ENCODE measurements around the gene CRYAB. TPM values are rescaled to one million over a fixed set of nuclear protein-coding genes. Genes with fewer than 3 reads are reported as not detected.
"Not testable (repeated sequence)": the region's sequence is repeated elsewhere in the genome, so short reads cannot be mapped to it uniquely, and the experiment has no call there.

Gene CRYAB
- total and polyA plus RNA-seq, 2 of the 4 experiments (the other 2 are of a cell fraction), result 6.5 to 19.5 TPM

GRCh38 chr11:111933872-111934271 lies 22.3 kb upstream of the CRYAB start:
- peaks cover 18% of the 10 kb centered on the region for H3K9me1 ChIP-seq (ENCODE audit: insufficient read depth, low read length)
- H3K23ac ChIP-seq (ENCODE audit: low read depth, low read length), result no peak overlapping the region
- no peak overlapping the region for H3K18ac ChIP-seq (ENCODE audit: low read depth, low read length)
- H2BK15ac ChIP-seq (ENCODE audit: low read depth, low read length), result no peak overlapping the region
- no peak for TF ChIP-seq BHLHE40 (IDR thresholded peaks at IDR 0.05; ENCODE audit: low read depth, low read length)
- peak; percentile 84 for TF ChIP-seq CEBPB (IDR thresholded peaks at IDR 0.05; ENCODE audit: low read depth, low read length)
- H4K8ac ChIP-seq (ENCODE audit: low read depth in 2 of 2, low read length in 2 of 2), result no peak overlapping the region
- in situ Hi-C loops (cut with MboI; ENCODE audit: low sequenced_read_pairs), result no loop called here
- no peak overlapping the region for H4K91ac ChIP-seq (ENCODE audit: insufficient read depth, low read depth, low read length)
- no peak overlapping the region for H3K56ac ChIP-seq (ENCODE audit: extremely low read depth, insufficient read depth, low read length)
- no peaks in the 10 kb centered on the region for H4K20me1 ChIP-seq (ENCODE audit: insufficient read depth, low read length)
- dilution Hi-C loops (cut with HindIII; ENCODE audit: low sequenced_read_pairs, unreplicated experiment), result no loop called here
- H3K9ac ChIP-seq (ENCODE audit: low read depth, low read length), result no peak overlapping the region
- no peaks in the 10 kb centered on the region for H3K36me3 ChIP-seq (ENCODE audit: control insufficient read depth, insufficient read depth, low read length)
- DNase-seq (peak; percentile 42), ATAC-seq (ENCODE audit: low read depth) (no peak)
- H4K5ac ChIP-seq (ENCODE audit: low read depth, low read length), result no peak overlapping the region
- BruUV-seq (replicated peaks), result no TSS peak
- no peak overlapping the region for H3K4me2 ChIP-seq (ENCODE audit: low read depth, low read length)
- H3K79me1 ChIP-seq (ENCODE audit: low read depth in 1 of 2, low read length in 2 of 2), result peaks cover 9 to 21% of the 10 kb centered on the region in 2 experiments; a peak in 3 of 4 replicates
- ChIA-PET CTCF (interaction anchor here (1.1 to 1.9 kb wide), 3 partner anchors 45 to 63 kb away, joined by 3 to 11 read pairs (median 7); no protein-coding TSS in a partner anchor), POLR2A (ENCODE audit: unreplicated experiment) (no interaction called here)
- no peak overlapping the region for H2AK5ac ChIP-seq (ENCODE audit: low read depth, low read length)
- no peak overlapping the region for H2BK5ac ChIP-seq (ENCODE audit: low read depth, low read length, poor library complexity, severe bottlenecking)
- whole genome bisulfite sequencing, 2 experiments (ENCODE audit: extremely low coverage in 2 of 2, insufficient read length in 1 of 2), result no CpG with 5 or more reads among the region's 1 CpG
- H2BK20ac ChIP-seq (ENCODE audit: low read depth, low read length), result no peak overlapping the region
- no peaks in the 10 kb centered on the region for H3K27me3 ChIP-seq (ENCODE audit: control insufficient read depth, insufficient read depth, low read length)
- intact Hi-C loops (cut with micrococcal nuclease), result loop anchor here (5.0 kb wide), 2 partner anchors 148 to 343 kb away; no protein-coding TSS in a partner anchor
- no peak overlapping the region for H3K4me3 ChIP-seq (ENCODE audit: insufficient read depth, low read depth, low read length)
- no peak overlapping the region for H3K4ac ChIP-seq (ENCODE audit: low read depth, low read length)
- H3K14ac ChIP-seq (replicated peaks; ENCODE audit: low read depth, low read length), result no peak overlapping the region
- H2BK120ac ChIP-seq (ENCODE audit: low read depth, low read length), result no peak overlapping the region
- no peaks in the 10 kb centered on the region for H3K9me3 ChIP-seq (ENCODE audit: control insufficient read depth, insufficient read depth, low read length)
- no peak overlapping the region for H2AK9ac ChIP-seq (replicated peaks; ENCODE audit: low read depth, low read length, poor library complexity)
- H2AFZ ChIP-seq (replicated peaks; ENCODE audit: low read length, poor library complexity), result no peak overlapping the region
- peaks cover 25% of the 10 kb centered on the region for H3K4me1 ChIP-seq (ENCODE audit: control insufficient read depth, insufficient read depth, low read length)
- no peak overlapping the region for H3K27ac ChIP-seq (ENCODE audit: insufficient read depth, low read length)

- BruUV-seq (replicated peaks); H4K5ac ChIP-seq (ENCODE audit: low read depth, low read length); H3K23ac ChIP-seq (ENCODE audit: low read depth, low read length); dilution Hi-C loops (cut with HindIII; ENCODE audit: low sequenced_read_pairs, unreplicated experiment); POLR2A ChIA-PET (ENCODE audit: unreplicated experiment); H3K4ac ChIP-seq (ENCODE audit: low read depth, low read length); H2BK20ac ChIP-seq (ENCODE audit: low read depth, low read length); H4K91ac ChIP-seq (ENCODE audit: insufficient read depth, low read depth, low read length); H3K4me2 ChIP-seq (ENCODE audit: low read depth, low read length); H3K56ac ChIP-seq (ENCODE audit: extremely low read depth, insufficient read depth, low read length); H2BK120ac ChIP-seq (ENCODE audit: low read depth, low read length); H3K36me3 ChIP-seq (ENCODE audit: control insufficient read depth, insufficient read depth, low read length); H2AK5ac ChIP-seq (ENCODE audit: low read depth, low read length); H4K8ac ChIP-seq (ENCODE audit: low read depth in 2 of 2, low read length in 2 of 2); H2BK5ac ChIP-seq (ENCODE audit: low read depth, low read length, poor library complexity, severe bottlenecking); H3K27me3 ChIP-seq (ENCODE audit: control insufficient read depth, insufficient read depth, low read length); H3K9me3 ChIP-seq (ENCODE audit: control insufficient read depth, insufficient read depth, low read length); H3K14ac ChIP-seq (replicated peaks; ENCODE audit: low read depth, low read length); H2AFZ ChIP-seq (replicated peaks; ENCODE audit: low read length, poor library complexity); H3K4me3 ChIP-seq (ENCODE audit: insufficient read depth, low read depth, low read length); H3K18ac ChIP-seq (ENCODE audit: low read depth, low read length); H3K27ac ChIP-seq (ENCODE audit: insufficient read depth, low read length); H2AK9ac ChIP-seq (replicated peaks; ENCODE audit: low read depth, low read length, poor library complexity); H4K20me1 ChIP-seq (ENCODE audit: insufficient read depth, low read length); H2BK15ac ChIP-seq (ENCODE audit: low read depth, low read length); ATAC-seq (ENCODE audit: low read depth); H3K9ac ChIP-seq (ENCODE audit: low read depth, low read length); DNase-seq; in situ Hi-C loops (cut with MboI; ENCODE audit: low sequenced_read_pairs): not testable (repeated sequence)
- 96% methylated on average over 3 of the region's 14 CpGs; no CpG with 5 or more reads in 1 of the 2 experiments for WGBS, 2 experiments (ENCODE audit: extremely low coverage in 2 of 2, insufficient read length in 1 of 2)
- intact Hi-C loops (cut with micrococcal nuclease), result loop anchor here (5.0 kb wide), 2 partner anchors 149 to 344 kb away; no protein-coding TSS in a partner anchor
- CTCF ChIA-PET, result interaction anchor here (0.6 to 3.3 kb wide), 2 partner anchors 49 to 166 kb away, joined by 4 to 13 read pairs; no protein-coding TSS in a partner anchor
- Histone ChIP-seq H3K79me1 (ENCODE audit: low read depth in 1 of 2, low read length in 2 of 2) (peaks cover 9 to 16% of the 10 kb centered on the region in 2 experiments; a peak in 3 of 4 replicates), H3K4me1 (ENCODE audit: control insufficient read depth, insufficient read depth, low read length) (peaks cover 21% of the 10 kb centered on the region), H3K9me1 (ENCODE audit: insufficient read depth, low read length) (peaks cover 14% of the 10 kb centered on the region)
These were observed 21.6 kb upstream of the CRYAB start for GRCh38 chr11:111933176-111933575.
